Mucosa of descending colon (tissue), 3 donors: ENCODE results near the gene CACFD1. TPM values are rescaled to one million over a fixed set of nuclear protein-coding genes. Genes with fewer than 3 reads are reported as not detected.

Experiments
- ATAC-seq: fragments of 200-7000 bp; cut with Tn5 transposase; one replicate; pipeline ENCODE4 v1.9.1; 2020; ENCODE audit warnings: mild to moderate bottlenecking, moderate library complexity
- DNase-seq, 3 donors: peaks; one replicate each; pipeline ENCODE4 v3.0.0-alpha.2; 2020
- H3K36me3 ChIP-seq: fragments of 200-600 bp; one replicate; pipeline ENCODE4 v1.8.0; 2021; ENCODE audit warnings: low read depth, mild to moderate bottlenecking
- H3K4me1 ChIP-seq: fragments of 200-600 bp; one replicate; pipeline ENCODE4 v1.8.0; 2021; ENCODE audit warnings: low read depth, mild to moderate bottlenecking
- H3K4me3 ChIP-seq: fragments of 200-600 bp; one replicate; pipeline ENCODE4 v1.8.0; 2021; ENCODE audit warnings: mild to moderate bottlenecking
- H3K9me3 ChIP-seq: fragments of 200-600 bp; one replicate; pipeline ENCODE4 v1.8.0; 2021; ENCODE audit warnings: mild to moderate bottlenecking
- CTCF ChIP-seq: fragments of 200-600 bp; IDR thresholded peaks from one replicate; pipeline ENCODE4 v1.8.0; 2022; ENCODE audit warnings: antibody characterized with exemption, mild to moderate bottlenecking
- intact Hi-C, 2 donors: fragments of 100-400 bp; cut with DNase I in 1 of 2; cut with micrococcal nuclease in 1 of 2; formaldehyde crosslinking; loops; one replicate each; pipeline versions ENCODE4 v1.11.0 to v1.11.1; 2022; cut with DNase I, micrococcal nuclease
- total RNA-seq, 3 donors: library from RNA; stranded (reverse); fragmentation: NEBNext Ultra II Directional in 2 of 3; extraction: Animal tissue kit (Norgen Biotek cat#: 25700) in 2 of 3; gene quantifications; one replicate each; pipeline versions ENCODE4 v1.2.1 to v1.2.4, GENCODE V29; 2021 to 2023
- donor health status: DM: no; HTN: no; CAD: no; lungs with moderate emphysema.
- donor health status: DM: no; HTN: no; CAD: no.
- donor health status: DM: no; HTN: yes; CAD: no.

Gene CACFD1
- total RNA-seq, 3 donors from 2014 or later = 42.7 to 84.2 (median 54.1) TPM

GRCh38 chr9:133464638-133465037, 4.9 kb downstream of the CACFD1 start:
- no peak overlapping the region for H3K4me3 ChIP-seq
- no peak for ATAC-seq
- peaks cover 6% of the 10 kb centered on the region for H3K4me1 ChIP-seq
- DNase-seq = peak in 1 of 3 donors; percentile 21
- intact Hi-C loops = no loop called here
- TF ChIP-seq CTCF = no peak
- H3K9me3 ChIP-seq = no peaks in the 10 kb centered on the region
- no peaks in the 10 kb centered on the region for H3K36me3 ChIP-seq

- no peak for TF ChIP-seq CTCF
- ATAC-seq (no peak), DNase-seq (no peak)
- H3K36me3 ChIP-seq = no peaks in the 10 kb centered on the region
- no peak overlapping the region for H3K4me3 ChIP-seq
- intact Hi-C loops = no loop called here
- H3K9me3 ChIP-seq = no peaks in the 10 kb centered on the region
- peaks cover 15% of the 10 kb centered on the region for H3K4me1 ChIP-seq
Observed at GRCh38 chr9:133465984-133466383, 6.2 kb downstream of the CACFD1 start.

GRCh38 chr9:133467101-133467500, 7.3 kb downstream of the CACFD1 start:
- Histone ChIP-seq H3K4me3 (no peak overlapping the region), H3K36me3 (no peaks in the 10 kb centered on the region), H3K4me1 (peaks cover 22% of the 10 kb centered on the region), H3K9me3 (no peaks in the 10 kb centered on the region)
- ATAC-seq (no peak), DNase-seq (peak in 1 of 3 donors; percentile 12)
- TF ChIP-seq CTCF = no peak
- intact Hi-C loops = no loop called here

- Histone ChIP-seq H3K4me1 (peaks cover 22% of the 10 kb centered on the region), H3K36me3 (no peaks in the 10 kb centered on the region), H3K4me3 (no peak overlapping the region), H3K9me3 (no peaks in the 10 kb centered on the region)
- no peak for TF ChIP-seq CTCF
- intact Hi-C loops = no loop called here
- DNase-seq = no peak
- no peak for ATAC-seq
Observed at GRCh38 chr9:133468374-133468773, 8.6 kb downstream of the CACFD1 start.

GRCh38 chr9:133468777-133469421, 9.1 kb downstream of the CACFD1 start:
- Histone ChIP-seq H3K4me3 (no peak overlapping the region), H3K36me3 (no peaks in the 10 kb centered on the region)

More at GRCh38 chr9:133468777-133469421, 9.1 kb downstream of the CACFD1 start:
- ATAC-seq = no peak
- intact Hi-C loops = no loop called here
- Histone ChIP-seq H3K4me1 (peaks cover 22% of the 10 kb centered on the region), H3K9me3 (no peaks in the 10 kb centered on the region)
- DNase-seq = peak in 2 of 3 donors; percentile 30 to 50
- TF ChIP-seq CTCF = no peak
